EL (cell line): ENCODE measurements around the gene AKAP6.
"Not testable (repeated sequence)": the region's sequence is repeated elsewhere in the genome, so short reads cannot be mapped to it uniquely, and the experiment has no call there.

Experiments
- DNase-seq: peaks from one replicate; pipeline ENCODE4 v3.0.0-alpha.2; 2016

Gene AKAP6

DNA sequence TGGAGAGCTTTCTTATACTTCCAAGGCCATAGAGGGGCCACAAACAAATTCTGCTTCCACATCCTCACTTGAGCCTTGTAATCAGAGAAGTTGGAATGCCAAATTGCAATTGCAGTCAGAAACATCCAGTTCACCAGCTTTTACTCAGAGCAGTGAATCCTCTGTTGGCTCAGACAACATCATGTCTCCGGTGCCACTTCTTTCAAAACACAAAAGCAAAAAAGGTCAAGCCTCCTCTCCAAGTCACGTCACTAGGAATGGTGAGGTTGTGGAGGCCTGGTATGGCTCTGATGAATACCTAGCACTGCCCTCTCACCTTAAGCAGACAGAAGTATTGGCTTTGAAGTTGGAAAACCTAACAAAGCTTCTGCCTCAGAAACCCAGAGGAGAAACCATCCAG lies 217.1 kb downstream of the AKAP6 start:
- DNase-seq = no peak

DNA sequence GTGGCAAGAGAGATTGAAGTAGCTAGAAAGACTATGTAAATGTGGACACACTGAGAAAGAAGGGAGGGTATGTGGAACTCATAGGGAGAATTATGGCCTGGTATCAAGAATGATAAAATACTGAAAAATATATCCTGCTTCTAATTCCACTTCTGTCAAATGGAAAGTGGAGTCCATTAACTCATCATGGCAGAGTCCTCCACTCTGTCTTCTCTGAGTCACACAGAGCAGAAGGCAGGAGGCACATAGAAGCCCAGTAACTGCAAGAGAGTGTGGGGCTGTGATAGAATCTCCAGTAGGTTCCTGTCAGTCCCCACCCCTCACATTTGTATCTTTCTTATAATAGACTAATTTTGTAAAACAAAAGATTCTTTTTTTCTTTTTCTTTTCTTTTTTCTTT lies 223.7 kb downstream of the AKAP6 start:
- no peak for DNase-seq

DNA sequence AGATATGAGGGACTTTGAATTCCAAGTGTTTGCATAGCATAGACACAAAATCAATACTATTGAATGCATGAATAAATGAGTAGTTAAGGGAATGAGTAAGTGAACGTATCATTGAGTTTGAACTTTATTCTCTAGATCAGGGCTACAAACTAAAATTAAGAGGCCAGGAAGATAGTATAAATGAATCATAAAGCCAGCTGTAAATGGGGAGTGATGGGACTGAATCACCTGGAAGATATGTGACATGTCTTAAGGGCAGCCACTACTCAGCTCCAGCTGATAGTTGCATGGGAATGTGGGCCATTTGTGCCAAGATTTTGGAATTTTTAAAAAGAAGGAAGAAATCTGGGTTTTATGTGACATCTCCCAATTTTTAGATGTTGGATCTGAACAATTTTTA lies 229.9 kb downstream of the AKAP6 start:
- peak; percentile 34 for DNase-seq

DNA sequence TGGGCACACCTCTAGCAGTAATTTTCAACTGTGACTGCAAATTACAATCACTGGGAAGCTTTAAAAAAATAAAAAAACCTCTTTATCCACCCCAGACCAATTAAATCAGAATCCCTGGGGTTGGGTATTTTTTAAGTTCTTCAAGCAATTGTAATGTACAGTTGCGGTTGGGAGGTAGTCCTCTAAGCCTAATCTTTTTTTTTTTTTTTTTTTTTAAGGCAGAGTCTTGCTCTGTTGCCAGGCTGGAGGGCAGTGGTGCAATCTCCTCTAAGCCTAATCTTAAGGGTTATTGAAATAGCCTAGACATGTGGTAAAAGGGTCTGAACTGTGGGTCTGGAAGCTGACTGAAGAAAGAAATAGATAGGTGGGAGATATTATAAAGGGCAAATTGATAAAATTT lies 230.5 kb downstream of the AKAP6 start:
- no peak for DNase-seq

DNA sequence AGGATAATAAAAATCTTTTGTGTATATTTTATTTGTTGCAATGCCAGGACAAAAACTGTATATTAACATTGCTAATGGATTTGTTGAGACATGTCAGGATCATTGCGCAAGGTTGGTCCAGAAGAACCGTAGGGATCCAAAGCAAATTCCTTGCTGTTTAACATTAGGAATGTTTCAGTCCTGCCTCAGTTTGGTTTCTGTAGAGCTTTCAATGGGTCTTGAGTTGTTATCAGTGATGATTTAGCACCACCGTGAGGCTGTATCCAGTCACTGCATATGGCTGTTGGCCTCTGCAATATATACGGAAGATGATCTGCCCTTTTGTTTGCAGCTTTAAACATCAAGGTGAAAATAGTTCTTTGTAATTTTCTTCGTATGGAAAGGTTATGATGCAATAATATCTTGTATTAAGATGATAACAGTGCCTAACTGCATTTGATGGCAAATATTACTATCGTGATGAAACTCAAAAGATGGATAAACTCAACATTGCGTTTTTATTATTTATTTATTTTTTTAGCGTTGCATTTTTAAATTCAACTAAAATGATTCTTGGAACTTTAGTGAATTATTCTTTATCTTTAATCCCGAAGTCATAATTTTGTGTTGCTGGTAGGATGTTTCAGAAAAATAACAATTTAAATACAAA lies 231.2 kb downstream of the AKAP6 start:
- peak; percentile 79 for DNase-seq

DNA sequence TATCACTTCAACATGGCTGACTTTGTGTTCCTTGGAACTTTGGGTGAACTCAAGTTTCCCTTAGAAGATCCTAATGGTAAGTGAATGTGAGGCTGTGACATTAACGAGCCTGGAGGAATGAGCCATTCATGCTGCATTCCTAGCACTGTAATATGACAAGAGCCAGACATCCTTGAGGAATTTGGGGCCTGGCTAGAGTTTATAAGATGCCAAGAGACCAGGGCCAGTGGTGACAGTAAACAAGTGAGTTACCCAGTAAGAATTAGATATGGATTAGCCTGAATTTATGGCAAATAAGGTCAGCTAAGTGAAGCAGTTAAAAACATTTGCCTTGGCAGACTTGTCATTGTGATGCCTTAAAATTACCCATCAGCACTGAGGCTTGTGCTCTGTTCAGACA lies 232.4 kb downstream of the AKAP6 start:
- DNase-seq = peak; percentile 83

DNA sequence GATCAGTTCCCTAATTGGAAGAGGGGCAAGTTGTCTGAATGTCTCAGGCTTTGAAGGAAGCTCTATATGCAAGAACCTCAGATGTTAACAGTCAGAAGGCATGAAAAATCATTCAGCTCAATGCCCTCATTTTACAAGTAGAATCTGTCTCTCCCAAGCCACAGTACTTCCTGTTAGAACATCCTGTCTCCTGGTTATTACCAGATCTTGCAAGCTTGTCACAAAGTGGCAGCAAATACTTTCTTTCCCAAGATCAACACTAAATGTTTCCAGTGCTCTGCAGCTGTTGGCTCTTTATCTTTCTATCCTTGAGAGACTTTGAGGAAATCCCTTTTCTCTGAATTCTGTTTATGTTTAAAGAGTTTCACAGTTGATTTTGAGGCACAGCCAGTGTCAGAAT lies 235.5 kb downstream of the AKAP6 start:
- peak; percentile 10 for DNase-seq

DNA sequence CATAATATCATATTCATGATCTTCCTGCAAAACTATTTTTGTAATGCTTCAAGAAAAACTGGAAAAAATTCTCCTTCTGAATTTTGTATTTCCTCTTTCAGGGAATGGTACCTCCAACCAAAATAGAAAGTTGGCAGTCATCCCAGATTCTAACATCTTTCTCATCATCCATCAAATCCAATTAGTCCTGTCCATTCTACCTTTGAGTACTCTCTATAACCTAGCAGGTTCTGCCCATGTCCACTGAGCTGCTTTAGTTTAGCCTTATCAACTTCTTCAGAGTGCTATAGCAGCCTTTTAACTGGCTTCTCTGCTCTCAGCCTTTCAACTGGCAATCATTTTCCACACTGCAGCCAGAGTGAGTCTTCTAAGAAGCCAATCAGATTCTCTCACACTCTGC lies 236.2 kb downstream of the AKAP6 start:
- no peak for DNase-seq

DNA sequence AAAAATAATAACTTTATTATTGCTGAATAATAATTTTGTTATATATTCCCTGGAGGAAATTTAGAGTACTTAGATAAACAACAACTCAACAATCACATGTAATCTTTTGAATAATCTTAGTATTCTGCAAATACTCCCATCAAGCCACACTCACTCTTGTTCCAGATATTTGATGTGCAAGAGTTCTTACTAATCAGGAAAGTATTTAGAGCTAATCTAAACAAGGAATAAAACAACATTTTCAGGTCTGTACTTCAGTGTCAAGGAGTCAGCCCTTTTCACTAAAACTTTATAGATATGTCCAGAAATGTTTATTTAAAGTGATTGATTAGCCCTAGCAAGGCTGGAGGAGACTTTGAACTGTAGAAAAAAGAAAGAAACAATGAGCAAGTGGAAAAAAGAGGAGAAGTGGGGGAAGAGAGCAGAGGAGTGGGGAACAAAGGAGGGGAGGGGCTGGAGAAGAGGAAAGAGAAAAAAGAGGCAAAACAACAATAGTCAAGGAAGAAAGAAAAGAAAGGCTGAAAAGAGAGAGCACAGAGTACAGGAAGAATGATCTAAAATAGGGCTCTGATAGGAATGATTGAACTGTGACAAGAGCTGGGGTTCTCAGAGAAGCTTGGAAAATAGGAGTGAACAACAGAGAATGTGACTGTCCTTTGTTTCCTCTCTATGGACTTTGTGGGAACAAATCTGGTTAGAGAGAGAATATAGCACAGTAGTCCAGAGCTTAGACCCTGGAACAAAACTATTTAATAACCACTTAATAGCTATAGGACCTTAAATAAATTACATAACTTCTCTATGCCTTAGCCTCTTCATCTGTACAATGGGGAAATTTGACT lies 238.7 kb downstream of the AKAP6 start:
- DNase-seq = peak; percentile 27

DNA sequence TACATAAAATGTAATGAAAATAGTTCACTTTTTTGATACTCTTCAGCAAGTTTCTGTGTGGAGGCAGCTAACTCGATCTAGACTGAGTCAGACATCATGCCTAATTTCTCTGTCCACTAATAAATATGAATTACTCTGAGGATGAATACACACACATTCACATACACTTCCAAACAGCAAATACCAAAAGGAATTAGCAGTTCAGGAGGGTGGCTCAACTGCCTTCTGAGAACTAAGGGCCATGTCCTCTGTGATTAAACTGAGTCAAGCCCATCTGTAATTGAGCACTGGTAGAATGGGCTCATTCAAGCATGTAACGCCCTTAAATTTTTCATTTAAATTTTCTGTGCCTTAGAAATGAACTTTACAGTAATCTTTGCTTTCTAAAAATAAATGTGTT lies 242.5 kb downstream of the AKAP6 start:
- DNase-seq = no peak

DNA sequence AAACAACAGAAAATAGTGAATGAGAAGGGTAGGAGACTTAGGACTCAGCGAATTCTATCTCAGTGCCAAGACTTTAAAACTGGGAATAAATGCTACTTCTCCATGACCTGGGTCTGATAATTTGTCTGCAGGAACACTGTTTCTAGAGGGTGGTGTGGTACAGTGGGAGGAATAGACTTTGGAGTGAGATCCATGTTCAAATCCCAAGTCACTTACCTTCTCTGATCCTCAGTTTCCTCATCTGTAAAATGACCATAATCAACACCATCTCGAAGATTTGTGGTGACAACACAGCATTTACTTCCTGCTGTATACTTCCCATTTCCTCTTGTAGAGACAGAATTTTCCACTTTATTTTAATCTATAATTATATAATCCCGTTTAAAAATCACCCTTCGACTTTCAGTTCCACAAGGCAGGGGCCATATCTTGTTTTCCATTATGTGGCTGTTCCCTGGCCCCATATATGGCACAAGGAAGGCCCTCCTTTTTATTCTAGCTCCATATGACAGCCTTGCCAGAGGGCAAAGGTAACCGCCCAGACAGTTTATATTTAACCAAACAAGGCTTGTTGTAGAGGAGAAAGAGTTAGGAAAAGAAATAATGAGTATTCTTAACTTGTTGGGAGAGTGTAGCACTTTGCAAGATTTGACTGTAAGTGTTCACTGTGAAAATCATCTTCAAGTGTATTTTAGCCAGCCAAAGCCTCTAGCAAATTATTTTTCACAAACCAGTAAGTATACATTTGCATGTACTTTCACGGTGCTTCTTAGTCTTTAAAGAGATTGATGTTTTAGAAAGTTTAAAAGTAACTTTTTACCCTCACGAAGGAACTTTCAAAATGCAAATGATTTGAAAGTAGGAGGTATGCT lies 243.1 kb downstream of the AKAP6 start:
- no peak for DNase-seq

DNA sequence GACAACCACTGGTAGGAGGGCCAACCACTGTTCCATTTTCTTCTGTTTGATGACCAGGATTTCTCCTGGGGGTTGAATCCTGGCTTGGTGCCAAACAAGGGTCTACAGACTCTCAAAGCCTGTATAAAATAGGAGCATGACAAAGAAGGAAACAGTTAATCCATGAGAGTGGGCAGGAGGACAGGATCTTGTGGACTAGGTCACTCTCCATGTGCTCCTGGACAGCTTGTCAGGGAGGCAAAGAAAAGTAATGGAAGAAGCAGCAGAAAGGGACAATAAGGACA lies 243.7 kb downstream of the AKAP6 start:
- DNase-seq = no peak

DNA sequence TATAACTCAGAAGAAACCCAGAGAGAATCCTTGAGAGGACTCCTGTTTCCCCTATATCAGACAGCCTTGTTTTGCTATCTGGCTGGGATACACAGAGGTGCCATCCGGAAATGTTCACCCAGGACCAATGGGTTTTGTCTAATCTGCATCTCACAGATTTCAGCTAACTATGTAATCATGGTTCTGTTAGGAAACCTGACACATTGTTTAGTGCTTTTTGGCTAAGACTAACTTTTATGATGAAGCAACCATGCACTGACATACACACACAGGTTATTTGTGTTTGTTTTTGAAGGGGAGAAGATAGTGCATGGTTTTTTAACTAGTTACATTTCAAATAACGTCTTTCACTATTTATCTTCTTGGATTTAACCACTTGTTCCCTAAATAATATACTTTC lies 245.2 kb downstream of the AKAP6 start:
- DNase-seq = no peak

DNA sequence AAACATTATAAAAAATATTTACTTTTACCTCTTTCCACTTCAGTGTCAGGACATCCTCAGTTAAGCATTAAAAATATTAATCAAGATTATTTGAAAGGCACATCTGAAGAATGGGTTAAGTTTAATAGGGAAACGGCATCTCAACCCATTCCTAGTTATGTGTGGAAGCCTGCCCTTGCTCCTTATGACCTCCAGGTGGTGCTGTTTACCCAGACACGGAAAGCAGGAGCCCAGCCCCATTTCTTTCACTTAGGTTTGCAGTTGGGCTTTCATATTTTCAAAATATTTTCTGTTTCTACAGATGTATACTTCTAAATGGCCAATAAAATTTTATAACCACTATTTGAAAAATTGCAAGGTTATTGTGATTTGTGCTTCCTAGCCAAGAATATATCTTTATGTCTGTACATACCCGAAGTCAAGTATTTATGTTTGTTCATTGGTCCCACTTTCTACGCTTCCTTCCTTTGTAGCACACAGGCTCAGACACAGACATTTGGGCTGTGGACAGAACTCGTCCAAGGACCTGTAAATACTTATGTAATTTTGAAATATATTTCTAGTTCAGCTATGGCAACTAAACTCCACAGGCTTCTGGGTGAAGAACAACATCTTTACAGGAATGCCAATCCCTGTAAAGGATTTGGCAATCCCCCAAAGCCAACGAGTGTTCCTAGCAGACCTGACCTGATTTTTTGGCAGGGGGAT lies 247.1 kb downstream of the AKAP6 start:
- peak; percentile 56 for DNase-seq

DNA sequence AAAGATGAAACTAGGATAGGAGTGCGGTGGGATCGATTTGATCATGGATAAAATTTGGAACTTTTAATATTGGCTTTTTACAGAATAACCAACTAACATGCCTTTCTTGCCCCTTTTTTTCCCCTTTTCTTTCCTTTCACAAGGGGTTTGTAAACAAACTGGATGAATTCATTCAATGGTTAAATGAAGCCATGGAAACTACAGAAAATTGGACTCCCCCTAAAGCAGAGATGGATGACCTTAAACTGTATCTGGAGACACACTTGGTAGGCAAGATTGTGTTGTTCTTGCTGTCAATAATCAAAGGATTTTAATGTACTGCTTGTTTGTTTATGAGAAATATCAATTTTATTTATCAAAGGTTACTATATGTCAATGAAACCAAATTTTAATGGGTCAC lies 247.9 kb downstream of the AKAP6 start:
- DNase-seq = no peak

DNA sequence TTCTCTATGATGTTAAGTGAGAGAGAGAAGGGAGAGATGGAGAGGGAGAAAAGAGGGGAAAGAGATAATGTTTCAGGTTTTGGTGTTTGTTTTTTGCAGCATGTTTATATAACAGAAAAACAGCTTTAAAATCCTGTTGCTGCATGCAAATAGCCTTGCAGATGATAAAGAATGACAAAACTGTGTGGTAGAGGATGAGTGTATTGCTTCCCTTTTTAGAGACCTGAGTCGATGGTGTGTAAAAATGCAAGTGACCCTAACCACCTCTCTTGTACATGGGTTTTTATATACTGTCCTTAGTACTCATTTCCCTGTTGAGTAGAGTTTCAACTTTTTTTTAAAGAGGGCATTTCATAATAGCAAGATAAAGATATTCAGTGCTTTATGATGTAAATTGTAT lies 249.1 kb downstream of the AKAP6 start:
- DNase-seq = no peak

DNA sequence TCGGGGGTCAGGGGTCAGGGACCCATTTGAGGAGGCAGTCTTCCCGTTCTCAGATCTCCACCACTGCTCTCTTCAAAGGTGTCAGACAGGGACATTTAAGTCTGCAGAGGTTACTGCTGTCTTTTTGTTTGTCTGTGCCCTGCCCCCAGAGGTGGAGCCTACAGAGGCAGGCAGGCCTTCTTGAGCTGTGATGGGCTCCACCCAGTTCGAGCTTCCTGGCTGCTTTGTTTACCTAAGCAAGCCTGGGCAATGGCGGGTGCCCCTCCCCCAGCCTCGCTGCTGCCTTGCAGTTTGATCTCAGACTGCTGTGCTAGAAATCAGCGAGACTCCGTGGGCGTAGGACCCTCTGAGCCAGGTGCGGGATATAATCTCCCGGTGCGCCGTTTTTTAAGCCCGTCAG lies 254.3 kb downstream of the AKAP6 start:
- not testable (repeated sequence) for DNase-seq

DNA sequence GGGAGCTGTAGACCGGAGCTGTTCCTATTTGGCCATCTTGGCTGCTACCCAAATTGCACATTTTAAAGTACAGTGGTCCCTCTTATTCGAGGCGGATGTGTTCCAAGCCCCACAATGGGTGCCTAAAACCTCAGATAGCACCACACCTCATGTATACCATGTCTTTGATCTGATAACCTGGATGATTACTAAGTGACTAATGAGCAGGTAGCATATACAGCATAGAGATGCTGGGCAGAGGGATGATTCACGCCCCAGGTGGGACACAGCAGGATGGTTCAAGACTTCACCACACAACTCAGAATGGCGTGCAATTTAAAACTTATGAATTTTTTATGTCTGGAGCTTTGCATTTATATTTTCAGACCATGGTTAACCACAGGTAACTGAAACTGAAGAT lies 255.0 kb downstream of the AKAP6 start:
- DNase-seq = no peak

DNA sequence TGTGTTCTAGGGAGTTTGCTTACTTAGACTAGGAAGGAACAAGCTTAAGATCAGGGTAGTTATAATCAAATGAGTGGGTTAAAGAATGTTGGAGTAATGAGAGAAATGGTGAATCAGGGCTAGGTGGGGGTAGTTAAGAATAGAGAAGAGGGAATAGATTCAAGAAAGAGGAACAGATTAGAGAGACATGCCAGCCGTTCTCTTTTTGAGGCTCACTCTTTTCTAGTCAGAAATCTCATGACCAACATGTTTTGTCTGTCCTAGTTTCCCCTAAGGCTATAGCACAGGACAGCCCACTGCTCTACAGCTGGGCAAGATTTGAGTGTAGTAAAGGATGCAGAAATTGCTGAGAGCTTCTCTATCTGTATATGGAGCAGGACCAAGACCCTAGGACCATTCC lies 258.4 kb downstream of the AKAP6 start:
- DNase-seq = no peak

DNA sequence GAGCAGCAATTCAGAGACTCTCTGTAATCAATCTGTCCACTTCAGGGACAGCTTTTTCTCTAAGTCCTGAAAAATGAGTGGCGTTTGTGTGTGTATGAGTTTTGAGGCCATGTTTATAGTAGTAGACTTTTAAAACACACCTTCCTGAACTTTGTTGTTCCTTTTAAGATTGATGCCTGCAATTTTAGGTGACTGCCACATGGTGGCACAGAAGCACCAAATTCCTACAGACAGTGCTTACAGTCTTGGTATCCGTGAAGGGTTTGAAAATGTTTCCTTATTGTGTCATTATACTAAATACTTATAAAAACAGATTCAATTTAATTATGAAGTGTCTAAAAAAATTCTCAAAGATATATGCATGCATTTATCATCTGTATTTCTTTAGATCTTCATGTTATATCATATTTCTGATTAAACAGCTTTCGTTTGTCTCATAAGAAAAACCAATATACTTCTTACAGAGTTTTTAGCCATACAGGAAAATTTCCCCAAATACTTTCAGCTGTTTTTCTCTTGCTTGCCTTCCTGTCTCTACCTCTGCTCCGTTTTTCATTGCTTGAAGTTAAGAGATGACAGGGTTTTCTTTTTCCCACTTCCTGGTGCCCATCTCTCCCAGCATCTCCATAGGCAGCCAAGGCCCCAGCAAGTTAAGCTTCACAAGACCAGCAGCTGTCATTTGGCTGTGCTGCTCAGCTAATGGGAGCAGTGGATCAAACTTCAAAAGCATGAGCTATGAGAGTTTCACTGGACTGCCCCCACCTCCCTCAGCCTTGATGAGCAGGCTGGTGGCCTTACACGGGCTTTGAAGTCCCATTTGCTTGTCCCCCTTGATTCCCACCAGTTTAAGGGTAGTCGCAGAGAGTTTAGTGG lies 259.6 kb downstream of the AKAP6 start:
- peak; percentile 51 for DNase-seq

DNA sequence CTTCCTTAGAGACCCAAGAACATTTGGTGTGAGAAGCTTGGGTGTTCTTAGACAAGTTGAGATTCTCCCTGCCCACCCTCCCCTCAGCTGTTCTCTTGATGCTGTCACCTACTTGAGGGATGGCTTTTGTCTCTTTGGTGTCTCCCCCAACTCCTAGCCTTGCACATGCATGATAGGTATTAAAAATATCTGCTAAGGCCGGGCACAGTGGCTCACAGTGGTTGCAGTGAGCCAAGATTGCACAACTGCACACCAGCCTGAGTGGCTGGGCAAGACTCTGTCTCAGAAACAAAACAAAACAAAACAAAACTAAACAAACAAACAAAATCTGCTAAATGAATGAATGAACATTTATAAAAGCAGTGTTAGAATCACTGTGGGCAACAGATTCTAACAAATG lies 261.1 kb downstream of the AKAP6 start:
- no peak for DNase-seq

DNA sequence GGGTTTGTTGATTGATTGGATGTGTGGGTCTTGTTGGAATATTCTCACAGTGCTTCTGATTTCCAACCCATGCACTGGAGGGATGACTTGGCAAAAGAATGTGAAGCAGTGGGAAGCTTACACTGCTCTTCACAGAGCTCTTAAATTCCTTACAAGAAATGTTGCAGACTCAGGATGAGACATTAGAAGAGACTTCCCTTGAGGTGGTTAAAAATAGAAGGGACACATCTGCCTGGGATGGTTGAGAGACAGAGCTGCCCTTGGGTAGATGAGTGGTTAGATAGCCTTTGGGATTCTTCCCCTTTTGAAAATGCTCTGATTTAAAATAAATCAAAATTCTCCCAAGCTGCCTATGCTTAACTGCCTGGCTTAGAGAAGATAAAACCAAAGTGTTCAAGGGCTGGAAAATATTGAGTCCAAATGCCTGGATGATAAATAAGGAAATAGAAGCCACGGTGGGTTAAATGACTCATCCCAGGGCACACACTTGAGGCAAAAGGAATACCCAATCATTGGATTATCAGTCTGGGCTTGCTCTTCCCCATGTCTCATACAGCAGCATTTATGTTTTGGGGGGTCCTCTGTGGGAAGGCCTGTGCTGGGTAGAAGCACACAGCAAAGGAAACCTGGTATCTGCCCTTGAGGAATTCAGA lies 264.3 kb downstream of the AKAP6 start:
- peak; percentile 85 for DNase-seq
